Common myeloid progenitor, CD34-positive (primary cell): Measurements from ENCODE around the gene APOL3.

Source experiments
- CTCF ChIA-PET: fragments of 350-600 bp; sonication (Branson Sonifier 250); formaldehyde crosslinking; loops from one replicate; lab custom pipeline; 2021; ENCODE audit warnings: antibody characterized with exemption; lab: Charles Lee
- POLR2A ChIA-PET: fragments of 350-600 bp; sonication (Branson Sonifier 250); formaldehyde crosslinking; loops from one replicate; lab custom pipeline; 2021; ENCODE audit warnings: antibody characterized with exemption; lab: Charles Lee
- DNase-seq, 3 donors: peaks; one replicate each; pipeline versions ENCODE4 v3.0.0 to v3.0.0-alpha.2; 2013
- H3K27ac ChIP-seq, 2 experiments: 1 replicate in 1 of 2; 2 replicates in 1 of 2; pipeline ENCODE4 v1.7.0; 2013; ENCODE audit warnings: inconsistent platforms in 2 of 2, low read length in 2 of 2, mild to moderate bottlenecking in 2 of 2, low read depth in 1 of 2, moderate library complexity in 1 of 2; ENCODE audit not compliant: severe bottlenecking in 2 of 2, insufficient read depth in 1 of 2, poor library complexity in 1 of 2
- H3K27me3 ChIP-seq, 5 experiments: replicated peaks in 2 of 5; 1 replicate in 3 of 5; 2 replicates in 2 of 5; pipeline versions ENCODE4 v1.6.1 to v1.7.0; 2013; ENCODE audit warnings: low read length in 4 of 5, mild to moderate bottlenecking in 2 of 5, moderate library complexity in 2 of 5, inconsistent platforms in 1 of 5; ENCODE audit not compliant: insufficient read depth in 5 of 5, control insufficient read depth in 4 of 5
- H3K36me3 ChIP-seq, 4 experiments: 1 replicate in 2 of 4; 2 replicates in 2 of 4; pipeline versions ENCODE4 v1.6.1 to v1.7.0; 2013; ENCODE audit warnings: low read length in 3 of 4, control low read depth in 1 of 4, mild to moderate bottlenecking in 1 of 4; ENCODE audit not compliant: control insufficient read depth in 4 of 4, insufficient read depth in 4 of 4
- H3K4me1 ChIP-seq, 4 experiments: 1 replicate in 3 of 4; 2 replicates in 1 of 4; pipeline versions ENCODE4 v1.6.1 to v1.7.1; 2013; ENCODE audit warnings: low read length in 3 of 4, mild to moderate bottlenecking in 3 of 4, control low read depth in 1 of 4, inconsistent platforms in 1 of 4, moderate library complexity in 1 of 4; ENCODE audit not compliant: control insufficient read depth in 4 of 4, insufficient read depth in 4 of 4; ENCODE audit errors: control extremely low read depth in 1 of 4
- H3K4me3 ChIP-seq, 7 experiments: 1 replicate in 4 of 7; 2 replicates in 3 of 7; pipeline versions ENCODE4 v1.5.1 to v1.7.0; 2013; ENCODE audit warnings: mild to moderate bottlenecking in 7 of 7, low read length in 6 of 7, moderate library complexity in 6 of 7, inconsistent platforms in 2 of 7, low read depth in 2 of 7, control low read depth in 1 of 7; ENCODE audit not compliant: insufficient read depth in 4 of 7, control insufficient read depth in 1 of 7; ENCODE audit errors: extremely low read depth in 1 of 7
- H3K9me3 ChIP-seq, 5 experiments: 1 replicate in 4 of 5; 2 replicates in 1 of 5; pipeline versions ENCODE4 v1.6.1 to v1.7.1; 2013; ENCODE audit warnings: low read length in 4 of 5, mild to moderate bottlenecking in 2 of 5, inconsistent platforms in 1 of 5, low read depth in 1 of 5, moderate library complexity in 1 of 5; ENCODE audit not compliant: control insufficient read depth in 4 of 5, insufficient read depth in 2 of 5; ENCODE audit errors: control extremely low read depth in 1 of 5
- WGBS: methylation state at CpG from one replicate; pipeline ENCODE4 v1.1.5; 2013; ENCODE audit not compliant: insufficient coverage; 5-methylcytosine and 5-hydroxymethylcytosine counted together

The APOL3 gene

DNA sequence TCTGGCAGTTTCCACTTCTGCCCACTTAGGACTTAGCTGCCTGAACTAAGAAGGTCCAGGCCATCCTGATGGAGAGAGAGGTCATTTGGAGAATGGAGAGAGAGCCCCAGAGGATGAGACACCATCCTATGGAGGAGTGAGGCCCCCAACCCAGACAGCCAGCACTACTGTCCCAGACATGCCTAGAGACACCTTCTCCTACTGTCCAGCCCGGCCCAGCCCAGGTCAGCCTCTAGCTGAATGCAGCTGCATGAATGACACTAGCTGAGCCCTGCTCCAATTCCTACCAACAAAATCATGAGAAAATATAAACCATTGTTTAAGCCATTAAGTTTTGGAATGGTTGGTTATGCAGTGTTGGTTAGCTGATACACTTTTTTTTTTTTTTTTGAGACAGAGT, 47.4 kb downstream of the APOL3 start:
- no peak for DNase-seq
- no peak overlapping the region for H3K4me3 ChIP-seq
- no peaks in the 10 kb centered on the region for H3K27me3 ChIP-seq
- CTCF ChIA-PET: interaction anchor here (0.9 to 1.4 kb wide), 2 partner anchors 184 to 191 kb away, joined by 3 read pairs; no protein-coding TSS in a partner anchor
- no peak overlapping the region for H3K27ac ChIP-seq
- POLR2A ChIA-PET: no interaction called here
- no peaks in the 10 kb centered on the region for H3K4me1 ChIP-seq
- H3K36me3 ChIP-seq: no peaks in the 10 kb centered on the region
- 80% methylated on average over 1 of the region's 1 CpG for WGBS
- no peaks in the 10 kb centered on the region for H3K9me3 ChIP-seq

DNA sequence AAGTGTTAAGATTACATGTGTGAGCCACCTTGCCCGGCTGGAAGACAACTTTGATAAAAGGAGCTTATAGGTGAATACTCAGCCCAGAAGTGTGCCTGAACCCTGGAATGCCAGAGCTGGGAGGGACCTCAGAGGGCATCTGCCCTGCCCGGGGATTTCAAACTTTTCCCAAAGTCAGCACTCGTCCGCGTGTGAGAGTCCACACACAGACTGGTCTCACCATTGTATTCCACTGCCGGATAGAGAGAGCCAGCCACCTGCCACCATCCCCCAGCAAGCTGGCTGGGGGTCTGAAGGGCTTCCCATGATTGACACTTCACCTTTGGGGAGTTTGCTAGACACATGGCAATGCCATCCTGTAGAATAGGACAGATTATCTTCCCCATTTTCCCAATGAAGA, 49.2 kb downstream of the APOL3 start:
- Histone ChIP-seq H3K4me1 (no peaks in the 10 kb centered on the region), H3K9me3 (no peaks in the 10 kb centered on the region), H3K36me3 (no peaks in the 10 kb centered on the region), H3K27ac (no peak overlapping the region), H3K27me3 (no peaks in the 10 kb centered on the region), H3K4me3 (no peak overlapping the region)
- ChIA-PET CTCF (interaction anchor here (1.1 kb wide), 1 partner anchor 13 kb away, joined by 3 read pairs; no protein-coding TSS in a partner anchor), POLR2A (no interaction called here)
- WGBS: 98% methylated on average over 6 of the region's 6 CpGs
- no peak for DNase-seq

DNA sequence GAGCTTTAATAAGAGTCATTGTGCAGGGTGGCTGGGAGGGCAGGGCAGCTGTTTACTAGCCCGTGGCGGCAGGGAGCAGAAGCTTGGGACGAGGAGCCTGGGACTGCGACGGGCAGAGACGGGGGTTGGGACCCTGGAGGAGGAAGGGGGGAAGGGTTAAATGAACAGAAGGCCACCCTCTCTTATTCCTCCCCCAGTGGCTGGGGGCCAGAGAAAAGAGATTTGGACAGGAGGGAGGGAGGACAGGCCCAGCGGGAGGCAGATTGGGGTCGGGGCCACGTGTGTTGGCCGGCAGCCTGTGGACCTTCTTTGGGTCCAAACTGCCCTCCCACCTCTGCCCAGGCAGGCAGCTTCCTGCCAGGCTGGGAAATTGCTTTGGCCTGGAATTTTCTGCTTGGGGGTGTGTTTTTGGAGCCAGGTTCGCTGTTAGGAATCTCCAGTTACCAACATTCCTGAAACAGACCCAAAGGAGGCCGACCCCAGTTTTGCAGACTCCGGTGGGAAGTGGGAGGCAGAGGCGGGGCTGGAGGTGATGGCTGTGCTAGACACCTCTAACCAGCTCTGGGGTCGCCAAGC, 50.2 kb downstream of the APOL3 start:
- ChIA-PET POLR2A (no interaction called here), CTCF (interaction anchor here (1.1 kb wide), 1 partner anchor 14 kb away, joined by 3 read pairs; no protein-coding TSS in a partner anchor)
- Histone ChIP-seq H3K4me3 (no peak overlapping the region), H3K27me3 (no peaks in the 10 kb centered on the region), H3K9me3 (no peaks in the 10 kb centered on the region), H3K27ac (no peak overlapping the region), H3K4me1 (no peaks in the 10 kb centered on the region), H3K36me3 (no peaks in the 10 kb centered on the region)
- over 99% methylated on average over 14 of the region's 15 CpGs for WGBS
- DNase-seq: no peak

DNA sequence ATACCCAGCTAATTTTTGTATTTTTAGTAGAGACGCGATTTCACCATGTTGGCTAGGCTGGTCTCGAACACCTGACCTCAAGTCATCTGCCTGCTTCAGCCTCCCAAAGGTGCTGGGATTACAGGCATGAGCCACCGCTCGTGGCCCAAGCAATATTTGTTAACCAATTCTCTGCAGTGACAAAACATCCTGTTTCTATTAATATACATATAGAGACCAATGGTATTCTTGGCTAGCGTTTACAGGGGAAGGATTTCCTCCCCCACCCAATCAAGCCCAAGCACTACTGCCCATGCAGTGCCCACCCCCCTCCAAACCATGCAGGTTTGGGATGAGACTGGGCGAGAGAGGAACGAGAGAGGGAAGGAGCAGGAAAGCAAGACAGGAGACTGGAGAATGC, 53.1 kb downstream of the APOL3 start:
- ChIA-PET POLR2A (no interaction called here), CTCF (no interaction called here)
- H3K36me3 ChIP-seq: no peaks in the 10 kb centered on the region
- no peak overlapping the region for H3K27ac ChIP-seq
- no peaks in the 10 kb centered on the region for H3K4me1 ChIP-seq
- WGBS: 100% methylated on average over 3 of the region's 8 CpGs
- H3K4me3 ChIP-seq: no peak overlapping the region
- peaks cover 0 to 5% (median 0%) of the 10 kb centered on the region in 5 experiments for H3K9me3 ChIP-seq
- H3K27me3 ChIP-seq: no peaks in the 10 kb centered on the region
- DNase-seq: no peak

DNA sequence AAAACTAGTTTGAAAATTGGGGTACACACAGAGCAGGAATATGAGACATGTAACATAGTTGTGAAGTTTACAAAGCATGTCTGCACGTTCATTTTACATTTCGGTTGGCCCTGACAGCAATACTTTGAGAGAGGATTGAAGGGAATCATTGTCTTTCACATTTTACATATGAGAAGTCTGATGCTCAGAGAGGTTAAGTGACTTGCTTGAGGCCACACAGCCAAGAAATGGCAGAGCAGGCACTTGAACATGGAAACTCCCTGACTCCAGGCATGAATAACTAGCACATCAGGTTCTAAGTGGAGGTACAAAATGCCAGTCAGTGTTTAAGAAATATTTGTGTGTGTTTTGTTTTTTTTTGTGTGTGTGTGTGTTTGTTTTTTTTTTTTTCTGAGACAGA, 53.6 kb downstream of the APOL3 start:
- DNase-seq: no peak
- CTCF ChIA-PET: no interaction called here
- Histone ChIP-seq H3K27ac (no peak overlapping the region), H3K4me3 (no peak overlapping the region), H3K4me1 (no peaks in the 10 kb centered on the region), H3K36me3 (no peaks in the 10 kb centered on the region), H3K9me3 (peaks cover 0 to 5% (median 0%) of the 10 kb centered on the region in 5 experiments), H3K27me3 (no peaks in the 10 kb centered on the region)
- 100% methylated on average over 2 of the region's 2 CpGs for WGBS
- POLR2A ChIA-PET: no interaction called here

DNA sequence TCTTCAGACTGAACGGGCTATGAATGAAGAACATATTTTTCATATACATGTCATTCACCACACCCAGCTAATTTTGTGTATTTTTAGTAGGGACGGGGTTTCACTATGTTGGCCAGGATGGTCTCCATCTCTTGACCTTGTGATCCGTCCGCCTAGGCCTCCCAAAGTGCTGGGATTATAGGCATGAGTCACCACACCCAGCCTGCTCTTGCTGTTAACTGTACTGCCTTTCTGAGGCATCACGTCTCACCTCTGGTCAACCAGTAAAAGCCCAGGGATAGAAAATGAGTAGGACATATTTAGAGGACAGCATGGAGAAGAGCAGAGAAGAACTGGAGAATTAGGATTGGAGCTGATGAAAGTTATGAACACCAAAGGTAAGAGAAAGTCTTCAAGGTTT, 55.6 kb downstream of the APOL3 start:
- peaks cover 0 to 5% (median 0%) of the 10 kb centered on the region in 5 experiments for H3K9me3 ChIP-seq
- ChIA-PET CTCF (interaction anchor here (1.4 to 1.5 kb wide), 2 partner anchors 10 to 39 kb away, joined by 5 to 6 read pairs; no protein-coding TSS in a partner anchor), POLR2A (interaction anchor here (1.1 kb wide), 1 partner anchor 39 kb away, joined by 3 read pairs; no protein-coding TSS in a partner anchor)
- DNase-seq: no peak
- H3K27me3 ChIP-seq: no peaks in the 10 kb centered on the region
- H3K36me3 ChIP-seq: no peaks in the 10 kb centered on the region
- no peak overlapping the region for H3K4me3 ChIP-seq
- H3K27ac ChIP-seq: no peak overlapping the region
- no peaks in the 10 kb centered on the region for H3K4me1 ChIP-seq
- 89% methylated on average over 5 of the region's 5 CpGs for WGBS

DNA sequence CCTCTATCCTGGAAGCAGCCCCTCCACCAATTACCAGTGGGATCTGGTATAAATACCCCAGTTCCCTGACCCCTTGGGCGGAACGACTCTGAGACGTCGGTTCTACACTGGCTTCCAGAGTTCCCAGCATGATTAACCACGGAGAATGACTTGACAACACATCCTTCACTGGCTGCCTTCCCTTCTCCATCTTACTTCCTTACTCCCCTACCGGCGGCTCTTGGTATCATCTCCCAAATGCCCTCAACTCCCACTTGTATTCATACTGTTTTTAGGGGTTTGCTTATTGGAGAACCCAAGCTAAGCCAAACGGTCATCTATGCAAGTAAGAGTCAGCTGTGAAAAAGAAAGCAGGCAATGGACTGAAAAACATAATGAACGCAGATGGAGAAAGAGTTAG, 56.1 kb downstream of the APOL3 start:
- CTCF ChIA-PET: interaction anchor here (1.3 to 1.5 kb wide), 3 partner anchors 10 to 174 kb away, joined by 3 to 6 read pairs (median 5); no protein-coding TSS in a partner anchor

More for the DNA sequence above, 56.1 kb downstream of the APOL3 start:
- H3K36me3 ChIP-seq: no peaks in the 10 kb centered on the region
- H3K27ac ChIP-seq: no peak overlapping the region
- H3K4me1 ChIP-seq: no peaks in the 10 kb centered on the region
- DNase-seq: no peak
- WGBS: 74% methylated on average over 7 of the region's 9 CpGs
- H3K27me3 ChIP-seq: no peaks in the 10 kb centered on the region
- H3K9me3 ChIP-seq: peaks cover 0 to 5% (median 0%) of the 10 kb centered on the region in 5 experiments
- POLR2A ChIA-PET: no interaction called here
- H3K4me3 ChIP-seq: no peak overlapping the region
